Immature natural killer cell (primary cell): ENCODE results near the gene CTBP2. TPM values are rescaled to one million over a fixed set of nuclear protein-coding genes. Genes with fewer than 3 reads are reported as not detected.
"Not testable (repeated sequence)": the region's sequence is repeated elsewhere in the genome, so short reads cannot be mapped to it uniquely, and the experiment has no call there.

Experiments used
- DNase-seq, 3 donors: peaks; one replicate each; pipeline ENCODE4 v3.0.0; 2022; ENCODE audit warnings: mixed read lengths in 1 of 3
- H3K27ac Mint-ChIP-seq, 6 donors: one replicate each; pipeline ENCODE4 v1.8.0; 2020; ENCODE audit warnings: mixed read lengths in 6 of 6, mild to moderate bottlenecking in 5 of 6, inconsistent platforms in 4 of 6, moderate library complexity in 3 of 6
- H3K27me3 Mint-ChIP-seq, 3 donors: one replicate each; pipeline ENCODE4 v1.8.0; 2020 to 2021; ENCODE audit warnings: low read depth in 3 of 3, mild to moderate bottlenecking in 3 of 3, mixed read lengths in 3 of 3, moderate library complexity in 3 of 3, inconsistent platforms in 1 of 3
- H3K36me3 Mint-ChIP-seq, 3 donors: one replicate each; pipeline ENCODE4 v1.8.0; 2020; ENCODE audit warnings: mixed read lengths in 3 of 3, inconsistent platforms in 2 of 3, mild to moderate bottlenecking in 2 of 3
- H3K4me1 Mint-ChIP-seq, 2 donors: one replicate each; pipeline ENCODE4 v1.8.0; 2020; ENCODE audit warnings: inconsistent platforms in 2 of 2, mild to moderate bottlenecking in 2 of 2, mixed read lengths in 2 of 2, moderate library complexity in 1 of 2
- H3K4me3 Mint-ChIP-seq, 5 donors: one replicate each; pipeline ENCODE4 v1.8.0; 2020; ENCODE audit warnings: mild to moderate bottlenecking in 5 of 5, mixed read lengths in 5 of 5, inconsistent platforms in 3 of 5, moderate library complexity in 3 of 5
- H3K9me3 Mint-ChIP-seq, 6 donors: one replicate each; pipeline ENCODE4 v1.8.0; 2020; ENCODE audit warnings: mild to moderate bottlenecking in 6 of 6, mixed read lengths in 6 of 6, inconsistent platforms in 4 of 6, moderate library complexity in 3 of 6
- polyA plus RNA-seq, 3 donors: library from polyadenylated mRNA; unstranded; fragments of 300-500 nt; fragmentation: Illumina TruSeq; gene quantifications; one replicate each; pipeline ENCODE4 v1.2.3, GENCODE V29; 2021

The CTBP2 gene
- polyA plus RNA-seq, 3 donors from 2014 or later = 89.8 to 154 (median 131) TPM

- Mint-ChIP-seq H3K4me1 (no peaks in the 10 kb centered on the region), H3K27me3 (peaks cover 0 to 12% (median 2%) of the 10 kb centered on the region in 3 donors)
Measured at GRCh38 chr10:125171402-125172306, 11.3 kb upstream of the CTBP2 start.

GRCh38 chr10:125169915-125170314 lies 9.6 kb upstream of the CTBP2 start:
- Mint-ChIP-seq H3K4me3 (no peak overlapping the region), H3K27ac (no peak overlapping the region), H3K4me1 (no peaks in the 10 kb centered on the region), H3K36me3 (no peaks in the 10 kb centered on the region), H3K9me3 (peaks cover 0 to 1% (median 0%) of the 10 kb centered on the region in 6 donors), H3K27me3 (peaks cover 0 to 11% (median 2%) of the 10 kb centered on the region in 3 donors)
- no peak for DNase-seq

More at GRCh38 chr10:125171402-125172306, 11.3 kb upstream of the CTBP2 start:
- Mint-ChIP-seq H3K9me3 (peaks cover 0 to 2% (median 0%) of the 10 kb centered on the region in 6 donors), H3K27ac (no peak overlapping the region), H3K4me3 (no peak overlapping the region), H3K36me3 (no peaks in the 10 kb centered on the region)
- no peak for DNase-seq

GRCh38 chr10:125169279-125169678 lies 8.9 kb upstream of the CTBP2 start:
- Mint-ChIP-seq H3K36me3 (no peaks in the 10 kb centered on the region), H3K27me3 (peaks cover 0 to 6% (median 2%) of the 10 kb centered on the region in 3 donors), H3K27ac (no peak overlapping the region), H3K4me1 (no peaks in the 10 kb centered on the region), H3K4me3 (no peak overlapping the region), H3K9me3 (no peaks in the 10 kb centered on the region)
- DNase-seq = no peak

GRCh38 chr10:125166658-125167057 lies 6.3 kb upstream of the CTBP2 start:
- Mint-ChIP-seq H3K9me3 (no peaks in the 10 kb centered on the region), H3K27me3 (peaks cover 0 to 2% (median 0%) of the 10 kb centered on the region in 3 donors), H3K4me3 (no peak overlapping the region), H3K4me1 (no peaks in the 10 kb centered on the region), H3K27ac (no peak overlapping the region), H3K36me3 (no peaks in the 10 kb centered on the region)
- no peak for DNase-seq

- no peaks in the 10 kb centered on the region for H3K36me3 Mint-ChIP-seq
- H3K4me3 Mint-ChIP-seq = no peak overlapping the region
- no peaks in the 10 kb centered on the region for H3K9me3 Mint-ChIP-seq
- no peaks in the 10 kb centered on the region for H3K4me1 Mint-ChIP-seq
- DNase-seq = no peak
- H3K27ac Mint-ChIP-seq = peak overlapping the region in 1 of 6 donors; percentile 58
- peaks cover 0 to 5% (median 2%) of the 10 kb centered on the region in 3 donors for H3K27me3 Mint-ChIP-seq
Measured at GRCh38 chr10:125165584-125166573, 5.5 kb upstream of the CTBP2 start.

DNA sequence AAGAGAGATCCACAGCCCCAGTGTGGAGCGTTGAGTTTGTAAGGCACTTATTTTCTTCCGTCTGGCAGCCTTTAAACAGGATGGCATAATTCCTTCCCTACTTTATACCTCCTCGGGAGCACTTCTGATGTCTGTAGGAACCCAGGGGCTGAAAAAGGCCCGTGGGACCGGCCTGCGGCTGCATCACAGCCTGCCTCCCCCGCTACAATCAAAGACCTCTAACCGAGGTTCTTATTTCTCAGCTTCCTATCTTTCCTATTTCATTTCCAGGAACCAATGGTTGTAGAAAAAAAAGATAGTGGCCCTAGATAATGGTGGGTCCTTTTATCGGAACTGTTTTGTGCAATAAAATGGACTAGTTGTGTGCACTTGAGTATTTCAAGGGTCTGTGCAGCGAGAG lies 4.1 kb upstream of the CTBP2 start:
- no peak for DNase-seq
- no peaks in the 10 kb centered on the region for H3K36me3 Mint-ChIP-seq
- no peaks in the 10 kb centered on the region for H3K4me1 Mint-ChIP-seq
- peaks cover 2 to 9% (median 2%) of the 10 kb centered on the region in 3 donors for H3K27me3 Mint-ChIP-seq
- H3K4me3 Mint-ChIP-seq = no peak overlapping the region
- H3K9me3 Mint-ChIP-seq = no peaks in the 10 kb centered on the region
- no peak overlapping the region for H3K27ac Mint-ChIP-seq

- H3K4me1 Mint-ChIP-seq = no peaks in the 10 kb centered on the region
- H3K36me3 Mint-ChIP-seq = no peaks in the 10 kb centered on the region
- no peak for DNase-seq
- peaks cover 2 to 9% (median 2%) of the 10 kb centered on the region in 3 donors for H3K27me3 Mint-ChIP-seq
- no peak overlapping the region for H3K27ac Mint-ChIP-seq
- no peak overlapping the region for H3K4me3 Mint-ChIP-seq
- no peaks in the 10 kb centered on the region for H3K9me3 Mint-ChIP-seq
Measured at GRCh38 chr10:125163803-125164202, 3.4 kb upstream of the CTBP2 start.

GRCh38 chr10:125163312-125163711 lies 2.9 kb upstream of the CTBP2 start:
- H3K9me3 Mint-ChIP-seq, DNase-seq, H3K4me1 Mint-ChIP-seq, H3K27ac Mint-ChIP-seq, H3K36me3 Mint-ChIP-seq: not testable (repeated sequence)
- Mint-ChIP-seq H3K27me3 (peaks cover 5 to 14% (median 7%) of the 10 kb centered on the region in 3 donors), H3K4me3 (peak overlapping the region in 1 of 5 donors; percentile 55)

- peak overlapping the region in 1 of 6 donors; percentile 57 for H3K27ac Mint-ChIP-seq
Measured at GRCh38 chr10:125162120-125162931, 2.0 kb upstream of the CTBP2 start.

GRCh38 chr10:125161707-125162119 lies 1.4 kb upstream of the CTBP2 start:
- Mint-ChIP-seq H3K4me3 (peak overlapping the region; percentile 71 to 81 (median 80)), H3K4me1 (peaks cover 17 to 19% of the 10 kb centered on the region in 2 donors), H3K36me3 (no peaks in the 10 kb centered on the region), H3K9me3 (no peaks in the 10 kb centered on the region), H3K27ac (peak overlapping the region in 2 of 6 donors; percentile 42 to 45), H3K27me3 (peaks cover 7 to 19% (median 9%) of the 10 kb centered on the region in 3 donors)
- DNase-seq = no peak

More at GRCh38 chr10:125162120-125162931, 2.0 kb upstream of the CTBP2 start:
- H3K36me3 Mint-ChIP-seq = no peaks in the 10 kb centered on the region
- H3K4me3 Mint-ChIP-seq = peak overlapping the region; percentile 71 to 81 (median 80)
- peaks cover 7 to 19% (median 9%) of the 10 kb centered on the region in 3 donors for H3K27me3 Mint-ChIP-seq
- DNase-seq = no peak
- H3K4me1 Mint-ChIP-seq = peaks cover 11 to 12% of the 10 kb centered on the region in 2 donors
- no peaks in the 10 kb centered on the region for H3K9me3 Mint-ChIP-seq

DNA sequence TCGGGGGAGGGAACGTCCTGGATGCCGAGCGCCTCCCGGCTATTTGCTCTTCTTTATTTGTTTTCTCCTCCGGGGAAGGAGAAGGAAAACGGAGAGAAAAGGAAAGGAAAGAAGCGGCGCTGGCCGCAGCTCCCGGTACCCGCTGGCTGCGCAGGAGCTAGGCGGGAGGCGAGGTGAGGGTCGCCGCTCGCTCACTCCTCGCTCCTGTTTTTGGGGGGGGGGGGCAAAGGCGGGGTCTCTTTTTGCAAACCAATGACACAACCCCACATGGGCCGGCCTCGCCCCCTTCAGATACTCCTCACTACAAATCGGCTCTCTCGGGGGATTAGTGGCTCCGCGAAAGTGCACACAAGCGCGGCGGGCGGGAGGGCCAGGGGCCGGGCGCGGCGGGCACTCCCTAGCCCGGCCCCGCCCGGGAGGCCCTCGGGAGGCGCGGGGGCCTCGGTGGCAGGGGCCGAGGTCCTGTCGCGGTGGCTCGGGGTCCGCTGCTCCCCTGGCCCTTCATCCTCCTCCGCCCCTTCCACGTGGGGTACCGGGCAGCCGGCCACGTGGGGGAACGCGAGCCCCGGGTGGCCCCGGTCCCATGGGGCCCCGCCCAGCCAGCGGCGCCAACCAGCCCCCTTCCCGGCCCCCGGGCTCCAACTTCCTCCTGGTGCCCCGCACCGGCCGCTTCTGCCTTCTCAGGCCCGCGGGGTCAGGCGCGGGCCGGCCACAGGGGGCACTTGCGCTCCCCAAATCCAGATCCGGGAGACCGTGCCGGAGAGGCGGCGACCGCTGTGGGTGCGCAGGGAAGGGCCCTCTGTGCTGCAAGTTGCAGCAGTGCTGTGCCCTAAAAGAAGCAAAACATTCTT lies 718 bp upstream of the CTBP2 start:
- H3K4me1 Mint-ChIP-seq = peaks cover 24 to 25% of the 10 kb centered on the region in 2 donors
- peak overlapping the region; percentile 76 to 86 (median 82) for H3K4me3 Mint-ChIP-seq
- peaks cover 7 to 19% (median 9%) of the 10 kb centered on the region in 3 donors for H3K27me3 Mint-ChIP-seq
- H3K27ac Mint-ChIP-seq = peak overlapping the region in 5 of 6 donors; percentile 56 to 77 (median 67)
- H3K36me3 Mint-ChIP-seq = no peaks in the 10 kb centered on the region
- peak; percentile 61 to 70 (median 64) for DNase-seq
- H3K9me3 Mint-ChIP-seq = no peaks in the 10 kb centered on the region

- peak overlapping the region; percentile 64 to 92 (median 86) for H3K27ac Mint-ChIP-seq
- peak; percentile 34 to 53 (median 44) for DNase-seq
- no peaks in the 10 kb centered on the region for H3K36me3 Mint-ChIP-seq
- no peaks in the 10 kb centered on the region for H3K9me3 Mint-ChIP-seq
- peak overlapping the region; percentile 83 to 91 (median 89) for H3K4me3 Mint-ChIP-seq
- H3K27me3 Mint-ChIP-seq = peaks cover 7 to 21% (median 9%) of the 10 kb centered on the region in 3 donors
- peaks cover 39 to 41% of the 10 kb centered on the region in 2 donors for H3K4me1 Mint-ChIP-seq
Measured at GRCh38 chr10:125159486-125159931, 854 bp downstream of the CTBP2 start.
